Activated CD4-positive, alpha-beta memory T cell treated with anti-CD3 and anti-CD28 coated beads, Interleukin-2, amount 10 ng/mL, durations not matched to agents 7 days and 5 days (primary cell): ENCODE data around the gene TMEM97. TPM values are rescaled to one million over a fixed set of nuclear protein-coding genes. Genes with fewer than 3 reads are reported as not detected.

Experiments used
- CTCF ChIA-PET: fragments of 350-600 bp; sonication (Branson Sonifier 250); formaldehyde crosslinking; loops from one replicate; lab custom pipeline; 2021; ENCODE audit warnings: antibody characterized with exemption, inconsistent platforms; lab: Charles Lee
- POLR2A ChIA-PET: fragments of 350-600 bp; sonication (Branson Sonifier 250); formaldehyde crosslinking; loops from one replicate; lab custom pipeline; 2021; ENCODE audit warnings: antibody characterized with exemption; lab: Charles Lee
- DNase-seq: peaks from one replicate; pipeline ENCODE4 v3.0.0-alpha.2; 2020
- H3K27ac Mint-ChIP-seq: one replicate; pipeline ENCODE4 v1.8.0; 2021; ENCODE audit warnings: mild to moderate bottlenecking, mixed read lengths
- H3K27me3 Mint-ChIP-seq: one replicate; pipeline ENCODE4 v1.8.0; 2021; ENCODE audit warnings: mixed read lengths
- H3K36me3 Mint-ChIP-seq: one replicate; pipeline ENCODE4 v1.8.0; 2021; ENCODE audit warnings: low read depth, mixed read lengths
- H3K4me1 Mint-ChIP-seq: one replicate; pipeline ENCODE4 v1.8.0; 2021; ENCODE audit warnings: mixed read lengths
- H3K4me3 Mint-ChIP-seq: one replicate; pipeline ENCODE4 v1.8.0; 2021; ENCODE audit warnings: mild to moderate bottlenecking, mixed read lengths
- H3K9me3 Mint-ChIP-seq: one replicate; pipeline ENCODE4 v1.8.0; 2021; ENCODE audit warnings: mixed read lengths
- total RNA-seq, 2 experiments: library from RNA; stranded (reverse); gene quantifications; one replicate each; pipeline ENCODE4 v1.2.3, GENCODE V29; 2021

TMEM97 gene
- total RNA-seq, 2 experiments from 2014 or later: 23.3 to 26.6 TPM

DNA sequence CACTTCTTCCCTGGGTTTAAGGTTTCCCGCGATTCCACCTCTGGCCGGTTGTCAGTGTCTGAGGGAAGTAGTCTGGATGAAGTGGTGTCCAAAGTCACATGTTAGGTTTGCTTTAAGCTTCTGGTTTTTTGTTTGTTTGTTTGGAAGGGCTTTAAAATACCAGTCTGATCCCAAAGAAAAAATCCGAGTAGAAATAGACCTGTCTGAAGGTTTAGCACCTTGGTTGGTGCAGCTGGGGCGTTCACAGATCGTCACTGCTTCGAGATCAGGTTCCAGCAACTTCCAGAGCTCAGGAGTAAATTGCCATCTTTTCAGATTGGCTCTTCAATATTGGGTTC is 567 bp downstream of the TMEM97 start:
- Mint-ChIP-seq H3K27me3 (no peaks in the 10 kb centered on the region), H3K36me3 (no peaks in the 10 kb centered on the region), H3K4me3 (peak overlapping the region; percentile 89), H3K27ac (peak overlapping the region; percentile 55), H3K9me3 (no peaks in the 10 kb centered on the region), H3K4me1 (peaks cover 41% of the 10 kb centered on the region)
- no peak for DNase-seq
- CTCF ChIA-PET: interaction anchor here (0.7 to 2.8 kb wide), 6 partner anchors 9 to 514 kb away, joined by 3 to 13 read pairs (median 3); partner anchors contain the start of genes IFT20, POLDIP2 and TNFAIP1
- POLR2A ChIA-PET: interaction anchor here (0.9 to 4.4 kb wide), 5 partner anchors 12 to 89 kb away, joined by 3 to 30 read pairs (median 5); partner anchors contain the start of genes IFT20, POLDIP2 and TNFAIP1

- H3K9me3 Mint-ChIP-seq: no peaks in the 10 kb centered on the region
- H3K4me1 Mint-ChIP-seq: peaks cover 43% of the 10 kb centered on the region
- peak overlapping the region; percentile 55 for H3K27ac Mint-ChIP-seq
- ChIA-PET POLR2A (interaction anchor here (1.0 to 4.4 kb wide), 5 partner anchors 11 to 89 kb away, joined by 3 to 30 read pairs (median 5); partner anchors contain the start of genes IFT20, POLDIP2 and TNFAIP1), CTCF (interaction anchor here (1.5 kb wide), 1 partner anchor 515 kb away, joined by 4 read pairs; no protein-coding TSS in a partner anchor)
- peak overlapping the region; percentile 89 for H3K4me3 Mint-ChIP-seq
- no peak for DNase-seq
- H3K36me3 Mint-ChIP-seq: peaks cover 1% of the 10 kb centered on the region
- no peaks in the 10 kb centered on the region for H3K27me3 Mint-ChIP-seq
Observed at GRCh38 chr17:28320215-28321061, 1.4 kb downstream of the TMEM97 start.

GRCh38 chr17:28324267-28324745 is 5.3 kb downstream of the TMEM97 start:
- no peak for DNase-seq
- H3K4me1 Mint-ChIP-seq: peaks cover 59% of the 10 kb centered on the region

GRCh38 chr17:28324781-28325180 is 5.8 kb downstream of the TMEM97 start:
- peaks cover 55% of the 10 kb centered on the region for H3K4me1 Mint-ChIP-seq
- CTCF ChIA-PET: no interaction called here
- DNase-seq: no peak
- H3K9me3 Mint-ChIP-seq: no peaks in the 10 kb centered on the region
- H3K4me3 Mint-ChIP-seq: no peak overlapping the region
- H3K36me3 Mint-ChIP-seq: peaks cover 36% of the 10 kb centered on the region
- no peak overlapping the region for H3K27ac Mint-ChIP-seq
- H3K27me3 Mint-ChIP-seq: no peaks in the 10 kb centered on the region
- POLR2A ChIA-PET: no interaction called here

More at GRCh38 chr17:28324267-28324745, 5.3 kb downstream of the TMEM97 start:
- ChIA-PET POLR2A (no interaction called here), CTCF (no interaction called here)
- Mint-ChIP-seq H3K27ac (no peak overlapping the region), H3K36me3 (peaks cover 36% of the 10 kb centered on the region), H3K9me3 (no peaks in the 10 kb centered on the region), H3K27me3 (no peaks in the 10 kb centered on the region), H3K4me3 (no peak overlapping the region)

DNA sequence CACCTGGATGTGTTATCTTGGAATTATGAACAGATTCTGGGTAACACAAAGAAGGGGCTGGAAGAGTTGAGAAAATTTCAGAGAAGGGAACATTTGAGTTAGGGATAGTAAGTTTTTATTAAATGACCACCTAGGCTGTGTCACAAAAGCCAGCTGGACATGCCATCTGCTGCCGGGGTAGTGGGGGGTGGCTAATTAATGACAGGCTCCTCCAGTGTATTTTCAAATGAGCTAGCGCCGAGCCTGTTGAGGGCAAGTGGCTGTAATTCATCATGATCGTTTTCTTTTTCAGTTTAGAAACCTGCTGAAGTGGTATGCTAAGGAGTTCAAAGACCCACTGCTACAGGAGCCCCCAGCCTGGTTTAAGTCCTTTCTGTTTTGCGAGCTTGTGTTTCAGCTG is 6.2 kb downstream of the TMEM97 start:
- Mint-ChIP-seq H3K4me1 (peaks cover 51% of the 10 kb centered on the region), H3K36me3 (peaks cover 36% of the 10 kb centered on the region), H3K27ac (no peak overlapping the region), H3K4me3 (no peak overlapping the region), H3K27me3 (no peaks in the 10 kb centered on the region), H3K9me3 (no peaks in the 10 kb centered on the region)
- POLR2A ChIA-PET: no interaction called here
- no peak for DNase-seq
- CTCF ChIA-PET: interaction anchor here (1.2 kb wide), 1 partner anchor 10 kb away, joined by 3 read pairs; the partner anchor contains the start of genes IFT20 and TNFAIP1

DNA sequence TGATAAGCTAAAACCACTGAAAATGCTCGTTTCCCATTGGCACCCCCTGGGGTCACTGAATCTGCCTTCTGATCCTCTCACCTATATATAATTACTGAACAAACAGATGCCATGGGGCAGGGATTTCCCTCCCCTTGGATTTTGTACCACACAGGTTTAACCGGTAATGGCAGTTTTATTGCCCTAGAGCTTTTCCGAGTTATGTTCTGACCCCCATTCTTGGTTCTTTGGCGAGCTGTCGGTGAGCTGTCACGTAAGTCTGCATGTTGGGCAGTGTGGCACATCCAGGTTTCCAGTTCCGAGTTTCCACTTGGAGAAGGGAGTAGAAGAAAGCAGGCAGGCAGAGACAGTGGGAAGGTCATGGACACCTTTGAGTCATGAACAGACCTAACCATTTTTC is 7.1 kb downstream of the TMEM97 start:
- Mint-ChIP-seq H3K27me3 (no peaks in the 10 kb centered on the region), H3K27ac (no peak overlapping the region), H3K4me1 (peaks cover 43% of the 10 kb centered on the region), H3K9me3 (no peaks in the 10 kb centered on the region), H3K4me3 (no peak overlapping the region), H3K36me3 (peaks cover 38% of the 10 kb centered on the region)
- POLR2A ChIA-PET: interaction anchor here (1.0 kb wide), 1 partner anchor 9 kb away, joined by 8 read pairs; the partner anchor contains the start of genes IFT20 and TNFAIP1
- CTCF ChIA-PET: interaction anchor here (1.0 to 1.2 kb wide), 2 partner anchors 9 to 74 kb away, joined by 3 to 4 read pairs; partner anchors contain the start of genes IFT20 and TNFAIP1
- no peak for DNase-seq

GRCh38 chr17:28327031-28327607 is 8.1 kb downstream of the TMEM97 start:
- Mint-ChIP-seq H3K27ac (no peak overlapping the region), H3K36me3 (peaks cover 41% of the 10 kb centered on the region), H3K9me3 (no peaks in the 10 kb centered on the region), H3K4me3 (no peak overlapping the region), H3K4me1 (peaks cover 35% of the 10 kb centered on the region), H3K27me3 (no peaks in the 10 kb centered on the region)
- ChIA-PET POLR2A (no interaction called here), CTCF (no interaction called here)
- DNase-seq: no peak

DNA sequence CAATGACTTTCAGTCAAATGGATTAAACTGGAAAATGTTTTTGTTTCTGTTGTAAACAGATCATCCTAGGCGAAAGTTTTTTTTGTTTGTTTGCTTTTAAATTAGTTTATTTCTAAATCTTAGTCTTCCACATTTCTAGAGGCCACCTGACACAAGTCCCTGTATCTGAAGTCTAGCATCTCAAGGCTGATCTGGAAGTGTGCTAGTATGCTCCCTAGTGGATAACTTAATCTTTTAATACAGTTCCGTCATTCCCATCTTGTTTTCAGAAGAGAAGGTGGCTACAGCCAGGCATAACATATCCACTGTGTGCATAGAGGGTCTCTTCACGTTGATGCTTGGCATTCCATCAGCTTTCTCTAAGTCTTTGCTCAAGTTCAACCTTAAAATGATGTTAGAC is 8.7 kb downstream of the TMEM97 start:
- Mint-ChIP-seq H3K9me3 (no peaks in the 10 kb centered on the region), H3K4me3 (no peak overlapping the region), H3K36me3 (peaks cover 41% of the 10 kb centered on the region), H3K4me1 (peaks cover 34% of the 10 kb centered on the region), H3K27me3 (no peaks in the 10 kb centered on the region), H3K27ac (no peak overlapping the region)
- ChIA-PET CTCF (no interaction called here), POLR2A (no interaction called here)
- no peak for DNase-seq

GRCh38 chr17:28328325-28328724 is 9.3 kb downstream of the TMEM97 start:
- no peaks in the 10 kb centered on the region for H3K9me3 Mint-ChIP-seq
- no peak overlapping the region for H3K4me3 Mint-ChIP-seq
- H3K4me1 Mint-ChIP-seq: peaks cover 33% of the 10 kb centered on the region
- ChIA-PET POLR2A (interaction anchor here (1.3 to 1.5 kb wide), 2 partner anchors 10 to 1034 kb away, joined by 3 to 4 read pairs; partner anchors contain the start of genes TMEM97 and WSB1), CTCF (no interaction called here)
- H3K27ac Mint-ChIP-seq: no peak overlapping the region
- peaks cover 41% of the 10 kb centered on the region for H3K36me3 Mint-ChIP-seq
- no peaks in the 10 kb centered on the region for H3K27me3 Mint-ChIP-seq
- no peak for DNase-seq

DNA sequence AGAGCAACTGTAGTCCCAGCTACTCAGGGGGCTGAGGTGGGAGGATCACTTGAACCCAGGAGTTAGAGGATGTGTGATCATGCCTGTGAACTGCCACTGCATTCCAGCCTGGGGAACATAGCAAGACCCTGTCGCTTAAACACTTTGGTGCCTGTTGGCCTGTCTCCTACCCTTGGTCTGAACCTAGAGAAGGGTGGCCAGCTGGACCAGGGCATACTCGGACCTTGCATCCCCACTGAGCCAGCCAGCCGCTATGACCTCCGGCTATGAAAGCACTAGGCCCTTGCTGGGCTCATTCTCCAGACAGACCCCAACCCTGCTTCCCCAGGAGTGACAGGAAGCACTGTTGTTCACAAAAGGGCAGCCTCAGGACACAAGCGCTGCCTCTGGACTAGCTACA is 11.7 kb downstream of the TMEM97 start:
- POLR2A ChIA-PET: interaction anchor here (1.4 kb wide), 1 partner anchor 12 kb away, joined by 4 read pairs; the partner anchor contains the start of gene TMEM97
- H3K9me3 Mint-ChIP-seq: no peaks in the 10 kb centered on the region
- DNase-seq: no peak
- CTCF ChIA-PET: no interaction called here
- H3K36me3 Mint-ChIP-seq: peaks cover 38% of the 10 kb centered on the region
- no peak overlapping the region for H3K4me3 Mint-ChIP-seq
- peaks cover 48% of the 10 kb centered on the region for H3K4me1 Mint-ChIP-seq
- no peak overlapping the region for H3K27ac Mint-ChIP-seq
- no peaks in the 10 kb centered on the region for H3K27me3 Mint-ChIP-seq

- DNase-seq: no peak
- ChIA-PET CTCF (no interaction called here), POLR2A (interaction anchor here (1.6 kb wide), 1 partner anchor 12 kb away, joined by 5 read pairs; no protein-coding TSS in a partner anchor)
- H3K4me1 Mint-ChIP-seq: peaks cover 48% of the 10 kb centered on the region
- no peaks in the 10 kb centered on the region for H3K27me3 Mint-ChIP-seq
- no peak overlapping the region for H3K27ac Mint-ChIP-seq
- no peaks in the 10 kb centered on the region for H3K9me3 Mint-ChIP-seq
- peaks cover 26% of the 10 kb centered on the region for H3K36me3 Mint-ChIP-seq
- H3K4me3 Mint-ChIP-seq: no peak overlapping the region
Observed at GRCh38 chr17:28331891-28332420, 13.0 kb downstream of the TMEM97 start.

GRCh38 chr17:28333083-28333746 is 14.2 kb downstream of the TMEM97 start:
- H3K27ac Mint-ChIP-seq: no peak overlapping the region
- H3K4me3 Mint-ChIP-seq: peak overlapping the region; percentile 98
- peaks cover 47% of the 10 kb centered on the region for H3K4me1 Mint-ChIP-seq
- H3K27me3 Mint-ChIP-seq: no peaks in the 10 kb centered on the region
- ChIA-PET POLR2A (interaction anchor here (3.3 to 3.8 kb wide), 2 partner anchors 14 to 23 kb away, joined by 29 to 91 read pairs; partner anchors contain the start of genes POLDIP2 and TMEM97), CTCF (interaction anchor here (1.2 to 3.9 kb wide), 2 partner anchors 15 to 25 kb away, joined by 5 to 36 read pairs; partner anchors contain the start of gene POLDIP2)
- peaks cover 17% of the 10 kb centered on the region for H3K36me3 Mint-ChIP-seq
- no peaks in the 10 kb centered on the region for H3K9me3 Mint-ChIP-seq
- DNase-seq: no peak
